GM19099 (cell line): ENCODE results near the gene VPS18.

Experiments
- POLR2A ChIP-seq: IDR thresholded peaks from 3 replicates; pipeline ENCODE4 v1.6.1; 2011; ENCODE audit warnings: low read depth; ENCODE audit not compliant: insufficient read length; ENCODE audit errors: extremely low read depth

Gene VPS18

DNA sequence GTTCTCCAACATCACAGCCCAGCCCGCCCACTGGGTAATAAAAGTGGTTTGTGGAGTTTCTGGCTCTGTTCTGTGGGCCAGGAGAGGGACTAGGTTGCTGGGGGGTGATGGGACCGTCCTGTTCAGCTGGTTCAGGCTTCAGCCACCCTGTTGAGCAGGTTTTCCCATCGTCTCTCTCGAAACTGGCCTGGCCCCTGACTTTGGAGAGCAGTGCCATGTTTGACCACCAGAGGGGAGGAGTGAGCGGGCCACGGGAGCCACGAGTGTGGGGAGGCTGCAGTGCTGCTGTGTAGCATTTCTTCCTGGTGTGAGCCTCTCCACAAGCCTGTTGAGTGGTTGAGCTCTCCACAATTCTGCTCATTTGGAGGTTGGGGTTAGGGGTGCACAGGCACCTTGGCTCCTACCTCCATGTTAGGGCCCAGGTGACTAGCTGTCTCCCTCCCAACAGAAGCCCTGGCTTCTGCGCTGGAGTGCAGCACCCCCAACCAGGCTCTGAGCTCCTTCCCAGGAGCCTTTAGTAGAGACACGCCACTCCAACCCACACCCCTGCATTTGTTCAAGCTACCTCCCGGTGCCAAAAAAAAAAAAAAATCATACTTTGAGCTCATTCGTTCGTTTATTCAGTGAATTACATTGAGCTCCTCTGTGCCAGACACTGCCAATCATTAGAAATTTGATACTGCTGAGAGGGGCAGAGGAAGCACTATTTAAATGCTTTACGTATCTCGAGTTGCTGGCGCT lies 36.5 kb upstream of the VPS18 start:
- no peak for TF ChIP-seq POLR2A

DNA sequence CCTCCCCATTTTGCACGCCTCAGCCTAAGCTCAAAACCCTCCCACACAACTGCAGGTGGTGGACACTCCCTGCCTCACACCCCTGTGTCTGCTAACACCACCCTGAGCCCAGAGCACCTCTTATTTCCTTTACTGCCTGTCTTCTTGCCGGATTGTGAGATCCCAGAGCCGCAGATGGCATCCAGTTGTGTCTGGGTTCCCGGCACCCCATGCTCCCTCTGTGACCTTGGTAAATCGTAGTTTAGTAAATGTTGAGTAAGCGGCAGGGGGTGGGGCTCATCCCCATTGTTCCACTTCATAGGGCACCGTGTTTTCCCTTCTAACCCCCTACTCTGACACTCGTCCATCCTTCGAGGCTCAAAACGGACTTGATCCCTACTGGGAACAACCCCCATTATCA lies 35.5 kb upstream of the VPS18 start:
- TF ChIP-seq POLR2A, result no peak

DNA sequence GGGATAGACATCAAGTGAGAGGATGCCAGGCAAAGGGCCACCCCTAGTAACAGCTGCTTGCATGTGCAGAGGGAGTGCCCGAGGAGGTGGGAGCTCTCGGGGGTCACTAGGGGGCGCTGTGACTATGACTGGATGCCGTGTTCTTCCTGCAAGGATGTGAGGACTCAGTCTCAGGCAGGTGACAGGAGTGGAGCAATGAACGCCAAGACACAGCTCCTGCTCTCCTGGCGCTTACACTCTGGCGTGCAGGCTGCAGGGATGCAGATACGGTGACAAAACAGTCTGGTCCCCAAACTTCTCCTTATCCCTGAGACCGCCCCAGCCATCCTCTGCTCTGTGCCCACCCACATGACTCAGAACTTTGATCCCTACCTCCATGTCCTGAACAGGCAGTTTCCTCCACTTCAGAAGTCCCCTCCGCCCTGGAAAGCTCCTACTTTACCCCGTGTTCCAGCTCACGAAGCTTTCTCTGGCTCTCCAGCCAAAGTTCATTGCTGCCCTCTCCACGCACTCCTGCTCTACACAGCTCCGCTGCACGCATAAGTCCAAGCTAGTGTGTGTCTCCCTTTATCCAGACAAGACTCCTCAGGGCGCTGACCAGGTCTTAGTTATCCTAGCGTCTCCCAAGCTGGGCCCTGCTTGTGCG lies 34.9 kb upstream of the VPS18 start:
- no peak for TF ChIP-seq POLR2A

DNA sequence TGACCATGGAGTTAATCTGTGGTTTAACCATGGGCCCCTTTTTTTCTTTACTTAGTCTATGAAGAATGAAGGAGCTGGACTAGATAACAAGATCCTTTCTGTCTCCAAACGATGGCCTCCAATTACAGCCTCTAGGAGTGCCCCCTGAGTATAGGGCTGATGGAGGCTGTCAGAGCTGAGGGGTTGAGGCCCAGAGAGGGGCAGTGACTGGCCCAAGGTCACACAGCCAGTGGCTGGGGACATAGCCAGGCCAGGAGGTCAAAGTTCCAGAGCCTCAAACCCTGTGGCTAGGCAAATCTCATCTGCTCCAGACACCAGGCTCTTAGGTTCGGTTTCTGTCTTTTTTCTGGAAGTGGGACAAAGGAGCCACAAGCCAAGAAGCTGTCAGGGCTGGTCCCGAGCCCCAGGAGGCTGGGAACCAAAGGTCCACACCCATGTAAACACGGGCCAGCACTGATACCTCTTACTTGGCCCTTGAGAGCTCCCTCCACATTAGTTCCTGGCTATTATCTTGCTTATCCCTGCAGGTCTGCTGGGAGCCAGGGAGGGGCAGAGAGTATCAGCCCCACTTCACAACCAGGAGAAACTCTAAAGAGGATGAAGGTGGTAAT lies 30.5 kb upstream of the VPS18 start:
- no peak for TF ChIP-seq POLR2A

DNA sequence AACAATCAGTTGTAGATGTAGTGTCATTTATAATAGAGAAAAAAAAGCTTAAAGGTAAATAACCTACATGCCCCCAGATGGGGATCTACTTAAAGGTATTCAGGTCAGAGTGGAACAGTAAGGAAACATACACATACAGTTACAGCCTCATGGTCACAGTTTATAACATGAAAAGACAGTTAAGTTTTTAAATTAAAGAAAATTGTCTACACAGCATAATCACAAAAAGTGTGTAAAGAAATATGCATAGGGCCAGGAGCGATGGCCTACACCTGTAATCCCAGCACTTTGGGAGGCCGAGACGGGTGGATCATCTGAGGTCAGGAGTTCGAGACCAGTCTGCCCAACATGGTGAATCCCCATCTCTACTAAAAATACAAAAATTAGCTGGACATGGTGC lies 27.1 kb upstream of the VPS18 start:
- no peak for TF ChIP-seq POLR2A

DNA sequence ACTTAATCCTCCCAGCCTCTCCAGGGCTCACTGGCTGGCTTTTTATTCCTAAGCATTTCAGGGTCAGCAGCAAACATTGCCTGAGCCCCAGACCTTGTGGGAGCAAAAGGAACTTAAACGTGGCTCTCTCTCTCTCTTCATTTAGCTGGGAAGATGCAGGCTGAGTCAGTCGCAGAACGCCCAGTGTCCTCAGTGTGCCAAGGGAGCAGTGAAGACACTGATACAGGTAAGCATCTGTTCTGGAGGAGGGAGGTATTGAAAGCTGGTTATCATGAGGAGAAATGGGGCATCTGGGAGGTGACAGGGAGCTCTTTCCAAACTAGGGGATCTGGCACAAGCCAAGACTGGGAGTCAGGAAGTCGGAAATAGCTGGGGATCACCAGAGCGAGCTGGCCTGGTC lies 24.6 kb upstream of the VPS18 start:
- TF ChIP-seq POLR2A, result no peak

DNA sequence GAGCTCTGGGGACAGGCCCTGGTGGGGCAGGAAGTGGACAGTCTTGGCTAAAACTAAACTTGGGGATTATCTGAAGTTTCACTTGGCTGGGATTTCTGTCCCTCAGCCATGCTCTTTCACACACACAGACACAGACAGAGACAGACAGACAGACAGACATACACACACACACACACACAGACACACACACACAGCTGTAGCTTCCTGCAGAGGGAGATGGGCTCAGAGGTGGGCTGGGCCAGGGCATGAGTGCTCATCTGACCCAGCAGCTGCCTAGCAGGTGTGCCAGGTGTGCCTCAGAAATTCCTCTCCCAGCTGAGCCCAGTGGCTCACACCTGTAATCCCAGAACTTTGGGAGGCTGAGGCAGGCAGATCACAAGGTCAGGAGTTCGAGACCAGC lies 23.5 kb upstream of the VPS18 start:
- no peak for TF ChIP-seq POLR2A

DNA sequence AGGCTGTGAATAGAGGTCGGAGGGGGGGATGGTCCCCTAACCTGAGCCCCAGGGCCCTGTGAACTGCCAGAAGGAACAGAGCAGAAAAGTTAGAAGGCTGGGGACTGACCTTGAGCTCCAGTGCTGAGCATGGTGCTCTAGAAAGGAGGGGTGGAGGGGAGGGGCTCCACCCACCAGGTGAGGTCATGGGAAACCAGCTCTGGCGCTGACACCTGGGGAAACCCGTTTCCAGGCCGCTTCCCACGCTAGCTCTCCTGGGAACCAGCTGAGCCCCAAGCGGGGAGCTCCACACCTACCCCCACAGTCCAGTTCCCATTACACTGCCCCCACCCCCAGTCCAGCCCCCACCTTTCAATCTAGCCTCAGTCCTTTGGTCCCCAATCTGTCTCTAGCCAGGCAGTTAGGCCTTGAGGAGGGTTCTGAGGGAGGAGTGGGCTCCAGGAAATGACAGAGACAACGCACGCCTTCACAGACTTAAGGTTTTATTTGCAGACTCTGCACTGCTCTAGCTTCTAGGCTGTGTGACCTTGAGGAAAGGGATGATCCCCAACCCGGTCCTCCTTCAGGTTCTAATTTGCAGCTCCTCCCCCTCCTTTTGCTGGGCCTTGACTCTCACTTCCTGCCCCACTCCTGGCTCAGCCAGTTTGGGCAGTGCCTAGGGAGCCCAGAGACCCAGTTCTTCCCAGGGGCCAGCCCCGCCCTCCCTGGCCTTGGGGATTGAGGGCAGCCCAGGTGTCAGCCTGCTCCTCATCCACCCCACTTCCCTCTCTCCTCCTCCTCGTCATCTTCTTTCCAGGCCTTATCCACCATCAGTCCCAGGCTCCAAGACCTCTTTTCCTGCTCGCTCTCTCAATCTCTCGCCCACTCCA lies 22.3 kb upstream of the VPS18 start:
- TF ChIP-seq POLR2A, result peak; percentile 42

DNA sequence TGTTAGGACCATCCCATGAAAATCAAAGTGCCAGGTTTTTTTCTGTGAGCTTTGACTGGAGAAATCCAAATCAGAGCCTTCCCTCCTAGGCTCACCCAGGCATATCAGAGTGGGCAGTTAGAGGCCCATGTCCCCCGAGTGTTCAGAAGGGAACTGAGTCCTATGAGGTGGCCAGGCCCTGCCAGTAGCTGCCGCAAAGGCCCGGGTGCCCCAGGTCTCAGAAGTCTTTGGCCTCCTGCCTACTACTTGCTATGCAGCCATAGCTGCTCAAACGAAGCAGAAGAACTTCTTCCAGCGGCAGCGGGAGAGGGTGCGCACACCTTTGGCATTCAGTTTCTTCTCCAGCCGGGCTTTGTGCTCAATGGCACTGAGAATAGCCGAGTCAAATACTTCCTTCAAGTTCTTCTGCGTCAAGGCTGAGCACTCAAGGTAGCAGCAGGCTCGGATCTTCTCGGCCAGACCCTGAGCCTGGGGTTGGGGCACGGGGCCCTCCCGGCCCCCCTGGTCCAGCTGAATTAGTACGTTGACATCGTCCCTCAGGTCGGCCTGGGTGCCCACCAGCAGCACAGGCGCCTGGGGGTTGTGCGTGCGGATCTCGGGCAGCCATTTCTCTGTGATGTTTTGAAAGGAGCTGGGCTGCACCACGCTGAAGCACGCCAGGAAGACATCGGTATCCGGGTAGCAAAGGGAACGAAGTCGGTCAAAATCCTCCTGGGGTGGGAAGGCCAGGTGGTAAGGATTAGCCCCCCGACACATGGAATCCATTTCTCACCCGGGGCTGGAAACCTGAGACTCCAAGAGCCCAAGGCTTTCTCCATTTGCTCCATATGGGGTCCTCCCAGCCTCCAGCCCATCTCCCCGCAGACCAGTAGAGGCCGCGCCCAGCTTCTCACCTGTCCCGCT lies 21.2 kb upstream of the VPS18 start:
- TF ChIP-seq POLR2A, result no peak

DNA sequence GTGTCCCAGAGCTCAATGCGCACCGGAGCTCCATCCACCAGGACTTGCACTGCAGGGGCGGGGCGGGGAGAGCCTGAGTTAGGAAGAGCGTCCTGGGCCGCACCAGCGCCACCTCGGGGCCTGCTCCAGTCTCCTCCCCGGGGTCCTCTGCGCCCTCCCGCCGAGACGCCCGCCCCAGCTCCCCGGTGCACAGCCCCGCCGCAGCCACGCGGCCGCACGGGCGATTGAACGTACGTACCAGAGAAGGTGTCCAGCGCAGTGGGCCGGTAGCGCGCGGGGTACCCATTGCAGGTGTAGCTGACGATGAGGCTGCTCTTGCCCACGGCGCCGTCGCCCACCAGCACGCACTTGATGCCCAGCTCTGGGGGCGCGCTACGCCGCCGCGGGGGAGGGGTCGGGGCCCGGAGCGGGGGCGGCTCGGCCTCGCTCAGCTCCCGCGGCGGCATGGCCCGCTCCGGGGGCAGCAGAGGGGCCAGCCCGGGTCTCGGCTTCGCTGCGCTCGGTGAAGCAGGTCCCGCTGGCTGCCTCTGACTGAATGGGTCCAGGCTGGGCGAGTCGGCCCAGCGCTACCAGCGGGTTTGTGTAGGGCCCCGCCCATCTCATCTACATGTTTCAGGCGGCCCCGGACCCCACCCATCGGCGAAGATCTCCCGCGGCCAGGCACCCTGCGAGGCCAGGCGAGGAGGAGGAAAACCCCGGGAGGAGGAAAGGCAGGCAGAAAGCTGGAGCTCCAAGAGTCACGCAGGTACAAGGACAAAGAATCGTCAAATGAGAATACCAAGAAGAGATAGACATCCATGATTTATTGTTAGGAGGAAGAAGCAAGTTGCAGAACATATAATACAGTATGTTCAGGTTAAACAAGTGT lies 20.3 kb upstream of the VPS18 start, which contains the start of gene RHOV:
Gene RHOV (minus strand): TSS at position 541 of the 868 bp plus-strand sequence. CDS start 95 bp downstream, at position 446.
- TF ChIP-seq POLR2A, result peak; percentile 77

DNA sequence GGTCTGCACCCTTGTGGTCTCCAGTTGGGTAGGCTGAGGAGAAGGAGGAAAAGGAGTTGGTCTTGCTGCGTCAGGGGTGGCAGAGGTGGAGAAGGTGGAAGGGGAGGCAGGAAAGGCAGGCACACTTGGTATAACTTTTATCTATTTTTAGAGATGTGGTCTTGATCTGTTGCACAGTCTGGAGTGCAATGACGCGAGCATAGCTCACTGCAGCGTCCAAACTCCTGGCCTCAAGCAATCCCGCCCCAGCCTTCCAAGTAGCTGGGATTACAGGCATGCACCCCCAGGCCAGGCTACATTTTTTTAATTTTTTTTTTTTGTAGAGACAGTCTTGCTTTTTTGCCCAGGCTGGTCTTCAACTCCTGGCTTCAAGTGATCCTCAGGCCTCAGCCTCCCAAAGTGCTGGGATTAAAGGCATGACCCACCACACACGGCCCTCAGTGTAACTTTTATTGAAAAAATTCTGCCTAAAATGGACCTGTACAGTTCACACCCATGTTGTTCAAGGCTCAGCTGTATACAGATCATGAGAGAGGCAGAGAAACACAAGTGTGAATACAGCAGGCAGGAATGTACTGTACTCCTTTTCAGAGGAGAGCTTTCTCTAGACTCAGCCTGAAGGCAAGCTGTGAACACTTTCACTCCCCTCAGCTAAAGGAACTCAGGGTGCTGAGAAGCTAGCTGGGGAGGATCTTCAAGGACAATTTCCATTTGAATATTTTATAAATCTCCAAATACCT lies 18.1 kb upstream of the VPS18 start:
- no peak for TF ChIP-seq POLR2A

DNA sequence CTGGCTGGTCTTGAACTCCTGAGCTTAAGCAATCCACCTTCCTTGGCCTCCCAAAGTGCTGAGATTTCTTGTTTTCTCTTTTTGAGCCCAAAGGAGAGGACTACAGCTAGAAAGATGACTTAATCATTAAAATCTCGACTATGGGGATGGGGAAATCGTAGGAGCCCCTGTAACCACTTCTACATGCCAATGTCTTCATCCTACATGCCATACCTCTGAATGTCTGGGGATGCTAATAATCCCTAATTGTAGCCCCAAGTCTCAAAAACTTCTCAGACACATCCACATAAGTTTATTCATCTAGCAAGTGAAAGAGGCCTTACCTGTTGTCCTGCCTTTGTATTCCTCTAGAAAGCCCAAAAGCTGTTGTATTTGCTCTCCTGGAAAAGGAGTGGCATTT lies 16.6 kb upstream of the VPS18 start:
- TF ChIP-seq POLR2A, result no peak

DNA sequence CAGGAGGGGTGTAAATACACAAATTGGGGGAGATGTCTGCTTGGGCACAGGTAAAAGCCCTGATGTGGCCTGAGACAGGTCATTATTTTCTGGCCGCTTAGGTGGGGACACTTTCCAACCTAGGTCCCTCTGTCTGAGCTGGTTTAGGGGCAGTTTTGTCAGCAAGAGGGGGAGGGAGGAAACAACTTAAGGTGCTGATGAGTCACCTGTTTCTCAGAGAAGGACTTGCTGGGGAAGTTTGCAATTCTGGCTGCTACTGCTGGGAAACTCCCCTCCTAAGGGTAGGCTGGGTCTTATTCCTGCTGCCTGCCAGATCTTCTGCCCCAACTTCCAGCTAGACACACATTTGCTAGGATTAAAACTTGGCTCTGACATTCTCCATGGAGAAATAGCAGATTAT lies 15.5 kb upstream of the VPS18 start:
- TF ChIP-seq POLR2A, result no peak
